ACC112 (cell line): ENCODE measurements around the gene TCF15.

ENCODE experiments used
- H2AFZ ChIP-seq: fragments of 200-600 bp; sonication (generic); one replicate; pipeline ENCODE4 v1.6.0; 2017; ENCODE audit warnings: antibody characterized with exemption, low read length; ENCODE audit not compliant: unreplicated experiment
- H3K27ac ChIP-seq: fragments of 200-600 bp; sonication (generic); 2 replicates; pipeline ENCODE4 v1.5.1; 2014; ENCODE audit warnings: low read depth, mild to moderate bottlenecking, antibody characterized with exemption, low read length, moderate library complexity
- H3K27me3 ChIP-seq: fragments of 200-600 bp; sonication (generic); 2 replicates; pipeline ENCODE4 v1.6.1; 2014; ENCODE audit warnings: mild to moderate bottlenecking, antibody characterized with exemption, low read length, moderate library complexity, mixed read lengths; ENCODE audit not compliant: insufficient read depth
- H3K36me3 ChIP-seq: fragments of 200-600 bp; sonication (generic); 2 replicates; pipeline ENCODE4 v1.6.1; 2016; ENCODE audit warnings: mild to moderate bottlenecking, antibody characterized with exemption, low read length, moderate library complexity, mixed read lengths; ENCODE audit not compliant: insufficient read depth
- H3K4me1 ChIP-seq: fragments of 200-600 bp; sonication (generic); one replicate; pipeline ENCODE4 v1.6.1; 2016; ENCODE audit warnings: low read length, mixed read lengths; ENCODE audit not compliant: insufficient read depth, unreplicated experiment, control insufficient read depth
- H3K4me3 ChIP-seq: fragments of 200-600 bp; sonication (generic); 2 replicates; pipeline ENCODE4 v1.5.1; 2014; ENCODE audit warnings: mild to moderate bottlenecking, low read depth, low read length
- H3K79me2 ChIP-seq: fragments of 200-600 bp; sonication (generic); one replicate; pipeline ENCODE4 v1.6.0; 2016; ENCODE audit warnings: low read length; ENCODE audit not compliant: control insufficient read depth, unreplicated experiment, insufficient read depth

The TCF15 gene

DNA sequence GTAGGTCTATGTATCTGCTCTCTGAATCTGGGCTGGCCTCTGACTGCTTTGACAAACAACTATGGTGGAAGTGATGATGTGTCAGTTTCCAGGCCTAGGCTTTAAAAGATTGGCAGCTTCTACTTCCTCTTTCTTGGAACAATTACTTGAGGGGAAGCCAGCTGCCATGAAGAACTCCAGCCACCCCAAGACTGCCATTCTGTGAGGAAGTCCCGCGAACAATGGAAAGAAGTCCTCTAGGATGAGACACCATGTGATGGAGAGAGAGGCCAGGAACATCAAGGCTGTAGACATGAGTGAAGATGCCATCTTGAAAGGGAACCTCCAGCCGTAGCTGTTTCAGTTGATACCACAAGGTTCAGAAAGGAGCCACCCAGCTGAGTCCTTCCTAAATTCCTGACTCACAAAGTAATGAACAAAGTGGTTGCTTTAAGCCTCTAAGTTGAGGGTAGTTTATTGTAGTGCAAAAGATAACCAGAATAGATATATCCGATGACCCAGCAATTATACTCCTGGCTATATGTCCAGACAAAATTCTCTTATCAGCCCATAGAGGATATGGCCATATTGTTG, 15.3 kb upstream of the TCF15 start:
- H3K27ac ChIP-seq: no peak overlapping the region
- H2AFZ ChIP-seq: no peak overlapping the region
- H3K36me3 ChIP-seq: no peaks in the 10 kb centered on the region
- H3K4me1 ChIP-seq: no peaks in the 10 kb centered on the region
- no peaks in the 10 kb centered on the region for H3K79me2 ChIP-seq
- peaks cover 70% of the 10 kb centered on the region for H3K27me3 ChIP-seq
- H3K4me3 ChIP-seq: no peak overlapping the region

DNA sequence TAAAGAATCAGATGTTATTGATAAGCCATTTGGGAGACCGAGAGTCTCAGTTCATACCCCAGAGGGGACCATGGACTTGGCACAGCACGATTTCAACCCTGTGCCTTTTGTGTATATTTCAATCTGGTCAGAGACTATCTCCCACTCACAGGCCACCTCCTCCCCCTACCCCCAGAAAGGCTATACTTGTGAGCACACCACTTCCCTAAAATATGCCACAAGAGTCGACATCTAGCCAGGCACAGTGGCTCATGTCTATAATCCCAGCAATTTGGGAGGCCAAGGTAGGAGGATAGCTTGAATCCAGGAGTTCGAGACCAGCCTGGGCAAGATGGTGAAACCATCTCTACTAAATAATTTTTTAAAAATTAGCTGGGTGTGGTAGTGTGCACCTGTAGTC, 13.6 kb upstream of the TCF15 start:
- H2AFZ ChIP-seq: no peak overlapping the region
- peaks cover 75% of the 10 kb centered on the region for H3K27me3 ChIP-seq
- no peak overlapping the region for H3K27ac ChIP-seq
- no peaks in the 10 kb centered on the region for H3K36me3 ChIP-seq
- H3K79me2 ChIP-seq: no peaks in the 10 kb centered on the region
- no peaks in the 10 kb centered on the region for H3K4me1 ChIP-seq
- no peak overlapping the region for H3K4me3 ChIP-seq

DNA sequence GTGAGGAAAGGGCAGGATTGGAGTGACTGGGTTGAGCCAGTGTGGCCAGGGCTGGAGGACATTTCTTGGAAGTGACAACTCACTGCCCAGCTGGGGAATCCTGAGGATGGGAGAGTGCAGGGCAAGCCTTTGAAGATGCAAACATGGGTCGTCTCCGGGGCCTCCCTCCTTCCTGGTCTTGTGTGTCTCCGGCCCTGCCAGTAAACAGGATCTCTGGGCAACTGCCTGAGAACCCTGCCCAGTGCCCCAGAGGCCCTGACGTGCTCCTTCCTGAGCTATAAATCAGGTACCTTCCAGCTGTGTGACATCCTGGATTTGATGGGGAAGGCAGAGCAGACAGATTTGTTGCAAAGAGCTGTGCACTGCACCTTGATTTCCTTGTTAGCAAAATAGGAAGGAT, 12.9 kb upstream of the TCF15 start:
- Histone ChIP-seq H3K27ac (no peak overlapping the region), H3K27me3 (peaks cover 75% of the 10 kb centered on the region), H2AFZ (no peak overlapping the region)

DNA sequence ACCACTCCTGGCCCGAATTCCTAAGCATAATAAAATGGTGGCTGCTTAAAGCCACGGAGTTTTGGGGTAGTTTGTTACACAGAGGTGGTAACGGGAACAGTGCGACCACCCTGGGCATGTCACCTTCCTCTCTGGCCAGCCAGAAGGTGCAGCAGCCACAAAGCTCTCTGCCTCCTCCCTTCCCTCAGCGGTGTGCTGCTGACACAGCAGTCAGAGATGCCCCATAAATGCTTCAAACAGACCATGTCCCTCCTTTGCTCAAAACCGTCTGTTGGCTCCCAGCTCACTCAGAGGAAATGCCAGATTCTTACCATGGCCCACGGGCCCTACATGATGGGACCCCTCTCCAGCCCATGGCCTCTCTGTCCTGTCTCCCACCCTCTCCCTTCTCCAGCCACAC, 12.1 kb upstream of the TCF15 start:
- Histone ChIP-seq H2AFZ (no peak overlapping the region), H3K36me3 (peaks cover 5% of the 10 kb centered on the region; the same call in 1 of the 2 replicates), H3K27ac (no peak overlapping the region), H3K79me2 (no peaks in the 10 kb centered on the region), H3K27me3 (peaks cover 75% of the 10 kb centered on the region), H3K4me1 (no peaks in the 10 kb centered on the region), H3K4me3 (no peak overlapping the region)

More for the DNA sequence above, 12.9 kb upstream of the TCF15 start:
- H3K4me3 ChIP-seq: no peak overlapping the region
- H3K79me2 ChIP-seq: no peaks in the 10 kb centered on the region
- H3K4me1 ChIP-seq: no peaks in the 10 kb centered on the region
- peaks cover 3% of the 10 kb centered on the region; the same call in 1 of the 2 replicates for H3K36me3 ChIP-seq

DNA sequence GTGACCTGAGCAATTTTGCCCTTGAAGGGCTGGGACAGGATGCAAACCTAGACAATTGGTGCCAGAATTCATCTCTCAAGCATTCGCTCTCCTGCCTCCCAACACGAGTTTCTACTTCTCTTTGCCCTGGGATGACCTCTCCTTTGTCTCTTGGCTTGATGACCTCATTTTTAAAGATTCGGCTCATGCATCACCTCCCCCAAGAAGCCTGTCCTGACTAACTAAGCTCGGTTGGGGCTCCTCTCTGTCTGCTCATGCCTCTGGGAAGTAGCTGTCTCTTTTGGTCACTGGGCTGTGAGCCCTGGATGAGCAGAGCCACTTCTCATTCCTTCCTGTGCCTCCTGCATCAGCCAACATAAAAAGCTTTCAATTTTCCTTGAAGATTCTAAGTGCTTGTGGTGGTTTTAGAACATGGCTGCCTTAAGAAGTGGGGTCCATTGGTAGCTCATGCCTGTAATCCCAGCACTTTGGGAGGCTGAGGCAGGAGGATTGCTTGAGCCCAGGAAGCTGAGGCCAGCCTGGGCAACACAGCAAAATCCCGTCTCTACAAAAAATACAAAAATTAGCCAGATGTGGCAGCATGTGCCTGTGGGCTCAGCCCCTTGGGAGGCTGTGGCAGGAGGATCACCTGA, 11.1 kb upstream of the TCF15 start:
- Histone ChIP-seq H3K36me3 (peaks cover 5% of the 10 kb centered on the region; the same call in 1 of the 2 replicates), H3K27me3 (peaks cover 77% of the 10 kb centered on the region), H3K4me3 (no peak overlapping the region), H2AFZ (no peak overlapping the region), H3K4me1 (no peaks in the 10 kb centered on the region), H3K79me2 (no peaks in the 10 kb centered on the region), H3K27ac (no peak overlapping the region)

DNA sequence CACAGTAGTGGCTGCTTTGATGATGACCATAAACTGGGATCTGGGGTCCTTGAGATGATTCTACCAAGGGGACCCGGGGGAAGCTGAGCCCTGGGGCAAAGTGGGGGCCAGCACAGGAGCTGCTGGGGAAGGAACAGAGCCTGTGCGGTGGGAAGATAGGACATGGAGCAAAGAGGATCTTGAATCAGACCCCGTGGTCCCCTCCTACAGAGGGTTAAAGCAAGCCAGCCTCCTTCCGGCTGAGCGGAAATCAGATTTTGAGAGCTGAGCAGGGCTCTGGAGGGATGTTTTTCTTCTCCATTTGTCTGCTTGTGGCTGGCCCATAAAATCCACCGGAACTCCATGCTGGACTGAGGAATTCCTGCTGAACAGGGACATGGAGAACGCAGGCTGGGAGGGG, 10.1 kb upstream of the TCF15 start:
- no peak overlapping the region for H2AFZ ChIP-seq
- H3K36me3 ChIP-seq: peaks cover 5% of the 10 kb centered on the region; the same call in 1 of the 2 replicates
- H3K79me2 ChIP-seq: no peaks in the 10 kb centered on the region
- no peaks in the 10 kb centered on the region for H3K4me1 ChIP-seq
- peaks cover 75% of the 10 kb centered on the region for H3K27me3 ChIP-seq
- H3K27ac ChIP-seq: no peak overlapping the region
- no peak overlapping the region for H3K4me3 ChIP-seq

DNA sequence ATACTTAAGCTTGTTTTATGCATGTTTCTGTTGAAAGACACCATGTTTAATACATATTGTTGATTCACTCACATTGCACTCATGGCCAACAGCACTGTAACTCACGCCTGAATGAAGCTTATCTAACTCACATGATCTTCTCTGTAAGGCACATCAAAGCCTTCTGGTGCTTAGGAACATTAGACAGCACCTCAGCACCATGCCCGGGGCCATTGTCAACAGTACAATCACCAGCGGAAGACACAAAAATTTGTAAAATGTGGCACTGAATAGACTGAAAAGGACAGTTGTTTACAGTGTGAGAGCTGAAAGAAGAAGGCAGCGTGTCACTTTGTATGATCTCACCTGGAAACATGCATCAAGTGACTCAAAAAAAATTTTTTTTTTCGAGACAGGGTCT, 8.9 kb upstream of the TCF15 start:
- no peaks in the 10 kb centered on the region for H3K4me1 ChIP-seq
- H3K27me3 ChIP-seq: peaks cover 71% of the 10 kb centered on the region
- H3K4me3 ChIP-seq: no peak overlapping the region
- no peak overlapping the region for H3K27ac ChIP-seq
- H3K79me2 ChIP-seq: no peaks in the 10 kb centered on the region
- no peak overlapping the region for H2AFZ ChIP-seq
- peaks cover 5% of the 10 kb centered on the region; the same call in 1 of the 2 replicates for H3K36me3 ChIP-seq

DNA sequence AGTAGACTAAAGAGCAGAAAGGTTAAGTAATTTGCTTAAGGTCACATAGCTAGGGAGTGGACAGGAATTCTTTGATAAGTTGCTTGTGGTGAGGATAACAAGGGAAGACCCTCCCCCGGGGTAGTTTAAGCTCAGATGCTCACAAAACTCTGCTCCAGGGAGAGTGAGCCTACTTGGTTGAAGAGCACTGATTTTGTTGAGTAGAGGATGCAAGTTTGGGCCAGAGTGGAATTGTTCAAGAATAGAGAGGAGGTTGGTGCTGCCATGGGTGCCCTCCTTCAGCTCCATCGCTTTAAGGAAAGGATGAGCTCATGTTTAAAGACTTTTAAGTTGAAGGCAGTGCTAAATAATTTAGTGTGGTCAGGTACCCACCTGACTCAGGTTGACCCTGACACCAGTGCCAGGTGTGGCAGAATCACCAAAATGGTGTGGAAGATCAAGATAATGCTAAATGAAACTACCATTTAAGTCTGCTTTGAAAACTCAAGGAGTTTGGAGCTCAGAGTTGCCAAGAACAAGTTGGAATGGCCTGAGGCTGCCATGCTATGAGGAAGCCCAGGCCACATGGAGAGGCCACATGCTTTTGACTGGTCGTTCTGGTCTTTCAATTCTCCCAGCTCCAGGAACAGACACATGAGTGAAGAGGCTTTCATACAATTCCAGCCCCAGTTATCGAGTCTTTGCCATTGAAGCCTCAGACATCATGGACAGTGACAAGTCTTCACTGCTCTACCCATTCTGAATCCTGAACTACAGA, 8.0 kb upstream of the TCF15 start:
- H3K36me3 ChIP-seq: peaks cover 5% of the 10 kb centered on the region; the same call in 1 of the 2 replicates

DNA sequence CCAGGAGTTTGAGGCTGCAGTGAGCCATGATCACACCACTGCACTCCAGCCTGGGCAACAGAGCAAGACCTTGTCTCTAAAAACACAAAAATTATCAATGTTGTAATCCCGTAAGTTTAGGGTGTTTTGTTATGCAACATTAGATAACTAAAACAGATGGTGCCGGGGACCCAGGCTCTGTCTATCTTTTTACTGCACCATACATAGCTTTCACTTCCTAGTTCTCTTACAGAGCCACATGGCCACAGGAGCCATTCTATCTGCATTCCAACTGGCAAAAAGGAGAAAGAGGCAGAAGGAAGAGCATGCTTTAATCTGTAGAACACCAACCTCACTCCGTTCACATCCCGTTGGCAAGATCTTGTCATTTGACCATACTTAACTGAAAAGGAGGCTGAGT, 5.4 kb upstream of the TCF15 start:
- Histone ChIP-seq H3K27ac (no peak overlapping the region), H3K79me2 (no peaks in the 10 kb centered on the region), H3K4me1 (no peaks in the 10 kb centered on the region), H3K4me3 (no peak overlapping the region), H2AFZ (no peak overlapping the region), H3K27me3 (peaks cover 89% of the 10 kb centered on the region), H3K36me3 (peaks cover 5% of the 10 kb centered on the region; the same call in 1 of the 2 replicates)

More for the DNA sequence above, 8.0 kb upstream of the TCF15 start:
- Histone ChIP-seq H3K79me2 (no peaks in the 10 kb centered on the region), H3K27me3 (peaks cover 72% of the 10 kb centered on the region), H3K4me3 (no peak overlapping the region), H3K4me1 (no peaks in the 10 kb centered on the region), H2AFZ (no peak overlapping the region), H3K27ac (no peak overlapping the region)

DNA sequence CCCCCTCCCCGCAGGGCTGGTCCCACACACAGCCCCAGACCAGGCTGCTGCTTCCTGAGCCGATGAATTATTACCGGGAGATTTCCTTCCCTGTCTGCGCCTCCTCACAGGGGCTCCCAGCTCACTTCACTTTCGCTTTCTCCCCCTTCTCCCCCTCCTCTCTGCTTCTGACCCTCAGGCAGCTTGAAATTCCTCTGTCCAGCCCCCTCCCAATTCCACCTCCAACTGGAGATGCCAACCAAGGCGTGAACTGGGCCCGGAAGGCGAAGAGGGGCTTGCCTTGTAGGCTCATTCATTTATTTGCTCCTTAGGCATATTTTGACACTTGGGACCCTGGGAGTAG, 1.7 kb upstream of the TCF15 start:
- no peaks in the 10 kb centered on the region for H3K79me2 ChIP-seq
- peaks cover 76% of the 10 kb centered on the region for H3K27me3 ChIP-seq
- no peak overlapping the region for H2AFZ ChIP-seq
- no peak overlapping the region for H3K27ac ChIP-seq
- no peak overlapping the region for H3K4me3 ChIP-seq
- H3K4me1 ChIP-seq: no peaks in the 10 kb centered on the region
- no peaks in the 10 kb centered on the region for H3K36me3 ChIP-seq
